WTC11 (cell line): ENCODE data around the gene OGFOD1. TPM values are rescaled to one million over a fixed set of nuclear protein-coding genes. Genes with fewer than 3 reads are reported as not detected.

Experiments
- AFF4 ChIP-seq: sonication (generic); formaldehyde crosslinking; IDR thresholded peaks from 2 replicates; pipeline ENCODE4 v1.8.1; 2023; ENCODE audit warnings: mild to moderate bottlenecking, missing genetic modification reagents, borderline replicate concordance
- AR ChIP-seq: fragments of 250-450 bp; sonication (Bioruptor Pico); IDR thresholded peaks from 2 replicates; pipeline ENCODE4 v1.9.0; 2021; ENCODE audit warnings: mild to moderate bottlenecking
- CBFB ChIP-seq: sonication (generic); formaldehyde crosslinking; IDR thresholded peaks from 2 replicates; pipeline ENCODE4 v1.8.1; 2022; ENCODE audit warnings: mild to moderate bottlenecking, low read depth, missing genetic modification reagents
- GRHL2 ChIP-seq: fragments of 250-450 bp; sonication (Bioruptor Pico); IDR thresholded peaks from 2 replicates; pipeline ENCODE4 v1.8.0; 2022; ENCODE audit warnings: mild to moderate bottlenecking, moderate library complexity; ENCODE audit not compliant: insufficient replicate concordance, severe bottlenecking
- GTF2I ChIP-seq: fragments of 250-450 bp; sonication (Bioruptor Pico); conservative IDR thresholded peaks from 2 replicates; pipeline ENCODE4 v1.4.0; 2021; ENCODE audit warnings: mild to moderate bottlenecking
- IRF2 ChIP-seq: sonication (generic); formaldehyde crosslinking; IDR thresholded peaks from 2 replicates; pipeline ENCODE4 v1.8.0; 2022; ENCODE audit warnings: low read depth, missing genetic modification reagents, borderline replicate concordance
- JAZF1 ChIP-seq: fragments of 250-450 bp; sonication (Bioruptor Pico); IDR thresholded peaks from 2 replicates; pipeline ENCODE4 v1.9.0; 2021; ENCODE audit warnings: moderate library complexity, mild to moderate bottlenecking, inconsistent platforms
- JUN ChIP-seq: sonication (generic); formaldehyde crosslinking; IDR thresholded peaks from 2 replicates; pipeline ENCODE4 v1.8.0; 2023; ENCODE audit warnings: mild to moderate bottlenecking, missing genetic modification reagents
- NFATC4 ChIP-seq: fragments of 250-450 bp; sonication (Bioruptor Pico); IDR thresholded peaks from 2 replicates; pipeline ENCODE4 v1.9.0; 2021; ENCODE audit warnings: mild to moderate bottlenecking
- PRDM15 ChIP-seq: sonication (generic); formaldehyde crosslinking; IDR thresholded peaks from 2 replicates; pipeline ENCODE4 v1.8.0; 2022; ENCODE audit warnings: missing genetic modification reagents
- RORB ChIP-seq: fragments of 250-450 bp; sonication (Bioruptor Pico); IDR thresholded peaks from 2 replicates; pipeline ENCODE4 v1.9.0; 2021; ENCODE audit warnings: mild to moderate bottlenecking
- TP53 ChIP-seq: sonication (generic); formaldehyde crosslinking; IDR thresholded peaks from 2 replicates; pipeline ENCODE4 v1.8.1; 2023; ENCODE audit warnings: mild to moderate bottlenecking, missing genetic modification reagents
- ZNF138 ChIP-seq: sonication (generic); formaldehyde crosslinking; conservative IDR thresholded peaks from 2 replicates; pipeline ENCODE4 v1.8.1; 2022; ENCODE audit warnings: mild to moderate bottlenecking, moderate library complexity, missing genetic modification reagents
- ZNF219 ChIP-seq: sonication (generic); formaldehyde crosslinking; IDR thresholded peaks from 2 replicates; pipeline ENCODE4 v1.8.0; 2023; ENCODE audit warnings: missing genetic modification reagents, mild to moderate bottlenecking, borderline replicate concordance
- ZNF396 ChIP-seq: fragments of 250-450 bp; sonication (Bioruptor Pico); IDR thresholded peaks from 2 replicates; pipeline ENCODE4 v1.8.0; 2021; ENCODE audit warnings: mild to moderate bottlenecking, moderate library complexity, borderline replicate concordance
- ZNF532 ChIP-seq: fragments of 250-450 bp; sonication (Bioruptor Pico); IDR thresholded peaks from 2 replicates; pipeline ENCODE4 v1.9.0; 2021; ENCODE audit warnings: mild to moderate bottlenecking, borderline replicate concordance
- total RNA-seq: library from RNA; stranded (reverse); gene quantifications from 3 replicates; pipeline ENCODE4 v1.2.3, GENCODE V29; 2021
- TF ChIP-seq, protein P1 (sequence below): sonication (generic); formaldehyde crosslinking; IDR thresholded peaks from 2 replicates; pipeline ENCODE4 v1.8.1; 2023; ENCODE audit warnings: mild to moderate bottlenecking, moderate library complexity, missing genetic modification reagents

OGFOD1 gene
- total RNA-seq, 1 experiment from 2014 or later = 50.5 TPM

- TF ChIP-seq RORB (CRISPR knock-in tag) (no peak), IRF2 (CRISPR knock-in tag) (no peak), GRHL2 (CRISPR knock-in tag) (no peak), PRDM15 (no peak), ZNF532 (no peak), AFF4 (CRISPR knock-in tag) (no peak), ZNF219 (CRISPR knock-in tag) (peak; percentile 51; the same call in 1 of the 2 replicates), ZNF138 (no peak), ZNF396 (no peak), AR (CRISPR knock-in tag) (no peak), GTF2I (CRISPR knock-in tag) (no peak), JUN (peak; percentile 37; the same call in 1 of the 2 replicates), TP53 (no peak), CBFB (no peak), JAZF1 (no peak), NFATC4 (CRISPR knock-in tag) (no peak)
- TF ChIP-seq, protein P1, sequence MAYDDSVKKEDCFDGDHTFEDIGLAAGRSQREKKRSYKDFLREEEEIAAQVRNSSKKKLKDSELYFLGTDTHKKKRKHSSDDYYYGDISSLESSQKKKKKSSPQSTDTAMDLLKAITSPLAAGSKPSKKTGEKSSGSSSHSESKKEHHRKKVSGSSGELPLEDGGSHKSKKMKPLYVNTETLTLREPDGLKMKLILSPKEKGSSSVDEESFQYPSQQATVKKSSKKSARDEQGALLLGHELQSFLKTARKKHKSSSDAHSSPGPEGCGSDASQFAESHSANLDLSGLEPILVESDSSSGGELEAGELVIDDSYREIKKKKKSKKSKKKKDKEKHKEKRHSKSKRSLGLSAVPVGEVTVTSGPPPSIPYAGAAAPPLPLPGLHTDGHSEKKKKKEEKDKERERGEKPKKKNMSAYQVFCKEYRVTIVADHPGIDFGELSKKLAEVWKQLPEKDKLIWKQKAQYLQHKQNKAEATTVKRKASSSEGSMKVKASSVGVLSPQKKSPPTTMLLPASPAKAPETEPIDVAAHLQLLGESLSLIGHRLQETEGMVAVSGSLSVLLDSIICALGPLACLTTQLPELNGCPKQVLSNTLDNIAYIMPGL = peak; percentile 52; the same call in 1 of the 2 replicates
Measured at GRCh38 chr16:56519459-56520250, 68.3 kb downstream of the OGFOD1 start, which contains the start of gene BBS2 (continued).
